ENCODE measurements around the gene HAAO. TPM values are rescaled to one million over a fixed set of nuclear protein-coding genes. Genes with fewer than 3 reads are reported as not detected.

Gene HAAO
- total RNA-seq, 1 experiment from 2014 or later, result 8.0 TPM

GRCh38 chr2:42800981-42801380, 8.6 kb upstream of the HAAO start:
- H3K27ac Mint-ChIP-seq, result no peak overlapping the region
- ChIA-PET POLR2A (interaction anchor here (1.2 kb wide), 1 partner anchor 9 kb away, joined by 4 read pairs; no protein-coding TSS in a partner anchor), CTCF (interaction anchor here (1.0 to 1.9 kb wide), 4 partner anchors 9 to 14 kb away, joined by 4 to 10 read pairs (median 6); no protein-coding TSS in a partner anchor)
- H3K27me3 Mint-ChIP-seq (ENCODE audit: low read depth), result 0 out of 2 replicates have a peak, but pooled peaks cover 3% of the 10 kb centered on the region
- TF ChIP-seq ATF1 (CRISPR knock-in tag; IDR thresholded peaks at IDR 0.05) (no peak), MXD4 (CRISPR knock-in tag; IDR thresholded peaks at IDR 0.05; ENCODE audit: borderline replicate concordance) (no peak), ESRRA (CRISPR knock-in tag; IDR thresholded peaks at IDR 0.05; ENCODE audit: borderline replicate concordance) (no peak), JAZF1 (CRISPR knock-in tag; IDR thresholded peaks at IDR 0.05) (no peak), NFATC4 (CRISPR knock-in tag; IDR thresholded peaks at IDR 0.05) (no peak), OVOL2 (CRISPR knock-in tag; IDR thresholded peaks at IDR 0.05; ENCODE audit: borderline replicate concordance) (no peak), FOXK1 (CRISPR knock-in tag; IDR thresholded peaks at IDR 0.05) (no peak), MLX (CRISPR knock-in tag; IDR thresholded peaks at IDR 0.05) (no peak), ZNF416 (CRISPR knock-in tag; IDR thresholded peaks at IDR 0.05) (no peak), FOXJ3 (CRISPR knock-in tag; IDR thresholded peaks at IDR 0.05; ENCODE audit: borderline replicate concordance) (no peak), GTF2I (CRISPR knock-in tag; conservative IDR thresholded peaks at IDR 0.05) (no peak)
- TF ChIP-seq, protein P1, sequence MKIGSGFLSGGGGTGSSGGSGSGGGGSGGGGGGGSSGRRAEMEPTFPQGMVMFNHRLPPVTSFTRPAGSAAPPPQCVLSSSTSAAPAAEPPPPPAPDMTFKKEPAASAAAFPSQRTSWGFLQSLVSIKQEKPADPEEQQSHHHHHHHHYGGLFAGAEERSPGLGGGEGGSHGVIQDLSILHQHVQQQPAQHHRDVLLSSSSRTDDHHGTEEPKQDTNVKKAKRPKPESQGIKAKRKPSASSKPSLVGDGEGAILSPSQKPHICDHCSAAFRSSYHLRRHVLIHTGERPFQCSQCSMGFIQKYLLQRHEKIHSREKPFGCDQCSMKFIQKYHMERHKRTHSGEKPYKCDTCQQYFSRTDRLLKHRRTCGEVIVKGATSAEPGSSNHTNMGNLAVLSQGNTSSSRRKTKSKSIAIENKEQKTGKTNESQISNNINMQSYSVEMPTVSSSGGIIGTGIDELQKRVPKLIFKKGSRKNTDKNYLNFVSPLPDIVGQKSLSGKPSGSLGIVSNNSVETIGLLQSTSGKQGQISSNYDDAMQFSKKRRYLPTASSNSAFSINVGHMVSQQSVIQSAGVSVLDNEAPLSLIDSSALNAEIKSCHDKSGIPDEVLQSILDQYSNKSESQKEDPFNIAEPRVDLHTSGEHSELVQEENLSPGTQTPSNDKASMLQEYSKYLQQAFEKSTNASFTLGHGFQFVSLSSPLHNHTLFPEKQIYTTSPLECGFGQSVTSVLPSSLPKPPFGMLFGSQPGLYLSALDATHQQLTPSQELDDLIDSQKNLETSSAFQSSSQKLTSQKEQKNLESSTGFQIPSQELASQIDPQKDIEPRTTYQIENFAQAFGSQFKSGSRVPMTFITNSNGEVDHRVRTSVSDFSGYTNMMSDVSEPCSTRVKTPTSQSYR (CRISPR knock-in tag; IDR thresholded peaks at IDR 0.05), result no peak
- TF ChIP-seq, protein P2, sequence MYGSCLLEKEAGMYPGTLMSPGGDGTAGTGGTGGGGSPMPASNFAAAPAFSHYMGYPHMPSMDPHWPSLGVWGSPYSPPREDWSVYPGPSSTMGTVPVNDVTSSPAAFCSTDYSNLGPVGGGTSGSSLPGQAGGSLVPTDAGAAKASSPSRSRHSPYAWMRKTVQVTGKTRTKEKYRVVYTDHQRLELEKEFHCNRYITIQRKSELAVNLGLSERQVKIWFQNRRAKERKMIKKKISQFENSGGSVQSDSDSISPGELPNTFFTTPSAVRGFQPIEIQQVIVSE (CRISPR knock-in tag; IDR thresholded peaks at IDR 0.05; ENCODE audit: borderline replicate concordance), result no peak
- TF ChIP-seq, protein P3, sequence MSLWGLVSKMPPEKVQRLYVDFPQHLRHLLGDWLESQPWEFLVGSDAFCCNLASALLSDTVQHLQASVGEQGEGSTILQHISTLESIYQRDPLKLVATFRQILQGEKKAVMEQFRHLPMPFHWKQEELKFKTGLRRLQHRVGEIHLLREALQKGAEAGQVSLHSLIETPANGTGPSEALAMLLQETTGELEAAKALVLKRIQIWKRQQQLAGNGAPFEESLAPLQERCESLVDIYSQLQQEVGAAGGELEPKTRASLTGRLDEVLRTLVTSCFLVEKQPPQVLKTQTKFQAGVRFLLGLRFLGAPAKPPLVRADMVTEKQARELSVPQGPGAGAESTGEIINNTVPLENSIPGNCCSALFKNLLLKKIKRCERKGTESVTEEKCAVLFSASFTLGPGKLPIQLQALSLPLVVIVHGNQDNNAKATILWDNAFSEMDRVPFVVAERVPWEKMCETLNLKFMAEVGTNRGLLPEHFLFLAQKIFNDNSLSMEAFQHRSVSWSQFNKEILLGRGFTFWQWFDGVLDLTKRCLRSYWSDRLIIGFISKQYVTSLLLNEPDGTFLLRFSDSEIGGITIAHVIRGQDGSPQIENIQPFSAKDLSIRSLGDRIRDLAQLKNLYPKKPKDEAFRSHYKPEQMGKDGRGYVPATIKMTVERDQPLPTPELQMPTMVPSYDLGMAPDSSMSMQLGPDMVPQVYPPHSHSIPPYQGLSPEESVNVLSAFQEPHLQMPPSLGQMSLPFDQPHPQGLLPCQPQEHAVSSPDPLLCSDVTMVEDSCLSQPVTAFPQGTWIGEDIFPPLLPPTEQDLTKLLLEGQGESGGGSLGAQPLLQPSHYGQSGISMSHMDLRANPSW (CRISPR knock-in tag; conservative IDR thresholded peaks at IDR 0.05; ENCODE audit: low read depth), result no peak
- TF ChIP-seq, protein P4, sequence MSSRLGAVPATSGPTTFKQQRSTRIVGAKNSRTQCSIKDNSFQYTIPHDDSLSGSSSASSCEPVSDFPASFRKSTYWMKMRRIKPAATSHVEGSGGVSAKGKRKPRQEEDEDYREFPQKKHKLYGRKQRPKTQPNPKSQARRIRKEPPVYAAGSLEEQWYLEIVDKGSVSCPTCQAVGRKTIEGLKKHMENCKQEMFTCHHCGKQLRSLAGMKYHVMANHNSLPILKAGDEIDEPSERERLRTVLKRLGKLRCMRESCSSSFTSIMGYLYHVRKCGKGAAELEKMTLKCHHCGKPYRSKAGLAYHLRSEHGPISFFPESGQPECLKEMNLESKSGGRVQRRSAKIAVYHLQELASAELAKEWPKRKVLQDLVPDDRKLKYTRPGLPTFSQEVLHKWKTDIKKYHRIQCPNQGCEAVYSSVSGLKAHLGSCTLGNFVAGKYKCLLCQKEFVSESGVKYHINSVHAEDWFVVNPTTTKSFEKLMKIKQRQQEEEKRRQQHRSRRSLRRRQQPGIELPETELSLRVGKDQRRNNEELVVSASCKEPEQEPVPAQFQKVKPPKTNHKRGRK (CRISPR knock-in tag; IDR thresholded peaks at IDR 0.05; ENCODE audit: borderline replicate concordance), result no peak
- no peak for ATAC-seq
- DNase-seq (ENCODE audit: low spot score), result no peak
- H3K4me3 Mint-ChIP-seq, result no peak overlapping the region
- H3K9me3 Mint-ChIP-seq, result peaks cover 7% of the 10 kb centered on the region
- peaks cover 8% of the 10 kb centered on the region; the same call in 1 of the 2 replicates for H3K4me1 Mint-ChIP-seq
- H3K36me3 Mint-ChIP-seq, result 0 out of 2 replicates have a peak, but pooled peaks cover 3% of the 10 kb centered on the region

DNA sequence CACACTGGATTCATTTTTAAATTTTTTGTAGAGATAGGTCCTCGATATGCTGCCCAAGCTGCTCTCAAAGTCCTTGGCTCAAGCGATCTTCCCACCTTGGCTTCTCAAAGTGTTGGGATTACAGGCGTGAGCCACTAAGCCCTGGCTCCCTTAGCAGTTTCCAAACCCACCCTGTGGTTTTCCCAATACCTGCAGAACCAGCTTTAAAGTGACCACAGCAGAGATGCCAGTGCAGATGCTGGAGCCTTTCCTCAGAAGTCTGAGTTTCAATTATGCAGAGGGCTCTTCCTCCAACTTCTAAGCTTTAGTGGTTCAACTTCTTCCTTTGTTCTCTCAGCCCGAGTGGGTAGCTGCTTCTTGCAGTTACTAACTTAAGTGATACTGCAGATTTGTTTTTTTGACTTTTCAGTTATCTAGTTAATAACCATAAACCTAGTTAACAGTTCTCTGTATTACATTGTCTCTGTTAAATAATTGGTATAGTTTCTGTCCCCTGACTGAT, 8.1 kb upstream of the HAAO start:
- ATAC-seq, result no peak
- Mint-ChIP-seq H3K27ac (no peak overlapping the region), H3K4me3 (no peak overlapping the region), H3K36me3 (0 out of 2 replicates have a peak, but pooled peaks cover 3% of the 10 kb centered on the region), H3K27me3 (ENCODE audit: low read depth) (0 out of 2 replicates have a peak, but pooled peaks cover 3% of the 10 kb centered on the region), H3K4me1 (peaks cover 13% of the 10 kb centered on the region), H3K9me3 (peaks cover 7% of the 10 kb centered on the region)
- TF ChIP-seq, protein P1 (CRISPR knock-in tag; IDR thresholded peaks at IDR 0.05), result no peak
- TF ChIP-seq ZBTB21 (CRISPR knock-in tag; IDR thresholded peaks at IDR 0.05; ENCODE audit: borderline replicate concordance), result no peak
- TF ChIP-seq NR1H2 (CRISPR knock-in tag; IDR thresholded peaks at IDR 0.05), result no peak
- no peak for TF ChIP-seq ZNF423 (CRISPR knock-in tag; IDR thresholded peaks at IDR 0.05)
- CTCF ChIA-PET, result interaction anchor here (1.0 to 1.9 kb wide), 4 partner anchors 9 to 14 kb away, joined by 4 to 10 read pairs (median 6); no protein-coding TSS in a partner anchor
- POLR2A ChIA-PET, result interaction anchor here (1.2 kb wide), 1 partner anchor 9 kb away, joined by 4 read pairs; no protein-coding TSS in a partner anchor
- DNase-seq (ENCODE audit: low spot score), result no peak

All from WTC11 (cell line).